ENCODE results near the gene PPP1R12A. TPM values are rescaled to one million over a fixed set of nuclear protein-coding genes. Genes with fewer than 3 reads are reported as not detected.

The PPP1R12A gene
- 100 to 1,000 TPM; 100 to 121 (median 113) TPM for total RNA-seq

DNA sequence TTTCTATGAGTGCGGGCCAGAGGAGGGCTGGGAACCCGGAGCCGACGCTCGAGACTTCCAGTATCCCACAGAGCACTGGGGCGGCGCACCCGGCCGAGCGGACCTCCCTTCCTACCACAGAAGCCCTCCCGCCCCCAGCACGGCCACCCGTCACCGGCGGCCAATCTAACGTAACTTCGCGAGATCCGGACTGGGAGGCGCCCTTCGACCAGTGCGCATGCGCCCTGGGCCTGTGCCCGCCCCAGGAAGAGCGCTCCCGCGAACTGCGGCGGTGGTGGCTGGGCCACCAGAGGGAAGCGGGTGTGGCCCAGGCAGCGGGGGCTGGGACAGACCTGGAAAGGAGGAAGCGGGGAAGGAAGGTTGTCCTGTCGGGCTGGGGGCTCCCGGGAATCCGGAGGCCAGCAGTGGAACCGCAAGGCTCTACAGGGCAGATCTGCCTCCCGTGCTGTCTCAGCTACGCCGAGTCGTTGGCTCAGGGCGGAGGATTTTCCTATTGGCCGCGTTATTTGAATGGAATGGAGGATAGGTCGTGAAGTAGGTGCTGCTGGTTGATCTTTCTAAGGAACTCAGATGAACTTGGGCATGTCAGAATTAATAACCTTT, at the start of gene PPP1R12A:
TSS of gene PPP1R12A (minus strand) at position 77 of the 603 bp plus-strand sequence. CDS start 166 bp downstream, outside the sequence.
- Histone ChIP-seq H3K4me3 (peak within 1 kb of the TSS; percentile 76 to 96 (median 87)), H3K4me1 (peaks cover 10 to 48% (median 20%) of the 10 kb centered on the region in 4 donors)
- WGBS, 2 donors (ENCODE audit: low coverage in 1 of 2), result 0% methylated on average over 44 of the region's 44 CpGs; no CpG with 5 or more reads in 1 of the 2 donors

GRCh38 chr12:79983986-79984620, 49.2 kb upstream of the PPP1R12A start:
- intact Hi-C loops (cut with DNase I; ENCODE audit: low total_unique reads), result no loop called here

More for the DNA sequence above, at the start of gene PPP1R12A:
- TF ChIP-seq POLR2A (IDR thresholded peaks at IDR 0.05) (peak; percentile 99), EP300 (IDR thresholded peaks at IDR 0.05; ENCODE audit: low read depth) (no peak), POLR2AphosphoS5 (IDR thresholded peaks at IDR 0.05) (peak; percentile 98 to 99 (median 99))
- TF ChIP-seq, protein P1, sequence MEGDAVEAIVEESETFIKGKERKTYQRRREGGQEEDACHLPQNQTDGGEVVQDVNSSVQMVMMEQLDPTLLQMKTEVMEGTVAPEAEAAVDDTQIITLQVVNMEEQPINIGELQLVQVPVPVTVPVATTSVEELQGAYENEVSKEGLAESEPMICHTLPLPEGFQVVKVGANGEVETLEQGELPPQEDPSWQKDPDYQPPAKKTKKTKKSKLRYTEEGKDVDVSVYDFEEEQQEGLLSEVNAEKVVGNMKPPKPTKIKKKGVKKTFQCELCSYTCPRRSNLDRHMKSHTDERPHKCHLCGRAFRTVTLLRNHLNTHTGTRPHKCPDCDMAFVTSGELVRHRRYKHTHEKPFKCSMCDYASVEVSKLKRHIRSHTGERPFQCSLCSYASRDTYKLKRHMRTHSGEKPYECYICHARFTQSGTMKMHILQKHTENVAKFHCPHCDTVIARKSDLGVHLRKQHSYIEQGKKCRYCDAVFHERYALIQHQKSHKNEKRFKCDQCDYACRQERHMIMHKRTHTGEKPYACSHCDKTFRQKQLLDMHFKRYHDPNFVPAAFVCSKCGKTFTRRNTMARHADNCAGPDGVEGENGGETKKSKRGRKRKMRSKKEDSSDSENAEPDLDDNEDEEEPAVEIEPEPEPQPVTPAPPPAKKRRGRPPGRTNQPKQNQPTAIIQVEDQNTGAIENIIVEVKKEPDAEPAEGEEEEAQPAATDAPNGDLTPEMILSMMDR (IDR thresholded peaks at IDR 0.05), result peak in 3 of 5 experiments; percentile 13 to 50 (median 18)
- Histone ChIP-seq H3K27ac (peak within 1 kb of the TSS; percentile 96 to 99 (median 97)), H3K36me3 (no peaks in the 10 kb centered on the region), H3K9me3 (no peaks in the 10 kb centered on the region), H3K27me3 (no peaks in the 10 kb centered on the region)
- in situ Hi-C loops (cut with MboI; ENCODE audit: low pct_ligation_motif_present in 1 of 4, low pct_unique_long_range_greater_than_20kb in 1 of 4, low sequenced_read_pairs in 3 of 4) (no loop called here), intact Hi-C loops (cut with DNase I; ENCODE audit: low total_unique reads) (loop anchor here (10.0 kb wide), 1 partner anchor 120 kb away; no protein-coding TSS in a partner anchor)
- DNase-seq, result peak; percentile 97

GRCh38 chr12:79983492-79983891, 48.6 kb upstream of the PPP1R12A start:
- no peak overlapping the region for H3K27ac ChIP-seq
- H3K27me3 ChIP-seq, result no peaks in the 10 kb centered on the region
- intact Hi-C loops (cut with DNase I; ENCODE audit: low total_unique reads), result no loop called here
- WGBS, 2 donors (ENCODE audit: low coverage in 1 of 2), result 50 to 90% methylated on average over 2 of the region's 2 CpGs
- no peaks in the 10 kb centered on the region for H3K4me1 ChIP-seq
- in situ Hi-C loops (cut with MboI; ENCODE audit: low pct_ligation_motif_present in 1 of 4, low pct_unique_long_range_greater_than_20kb in 1 of 4, low sequenced_read_pairs in 3 of 4), result no loop called here
- TF ChIP-seq POLR2AphosphoS5 (IDR thresholded peaks at IDR 0.05) (no peak), EP300 (IDR thresholded peaks at IDR 0.05; ENCODE audit: low read depth) (no peak), POLR2A (IDR thresholded peaks at IDR 0.05) (no peak)
- TF ChIP-seq, protein P1 (IDR thresholded peaks at IDR 0.05), result no peak
- H3K9me3 ChIP-seq, result no peaks in the 10 kb centered on the region
- H3K36me3 ChIP-seq, result no peaks in the 10 kb centered on the region
- H3K4me3 ChIP-seq, result no peak overlapping the region
- DNase-seq, result no peak

More at GRCh38 chr12:79983986-79984620, 49.2 kb upstream of the PPP1R12A start:
- H3K4me1 ChIP-seq, result no peaks in the 10 kb centered on the region
- DNase-seq, result no peak
- H3K4me3 ChIP-seq, result no peak overlapping the region
- H3K9me3 ChIP-seq, result no peaks in the 10 kb centered on the region
- no peak overlapping the region for H3K27ac ChIP-seq
- TF ChIP-seq POLR2A (IDR thresholded peaks at IDR 0.05) (no peak), EP300 (IDR thresholded peaks at IDR 0.05; ENCODE audit: low read depth) (no peak), POLR2AphosphoS5 (IDR thresholded peaks at IDR 0.05) (no peak)
- TF ChIP-seq, protein P1 (IDR thresholded peaks at IDR 0.05), result no peak
- in situ Hi-C loops (cut with MboI; ENCODE audit: low pct_ligation_motif_present in 1 of 4, low pct_unique_long_range_greater_than_20kb in 1 of 4, low sequenced_read_pairs in 3 of 4), result no loop called here
- H3K27me3 ChIP-seq, result no peaks in the 10 kb centered on the region
- WGBS, 2 donors (ENCODE audit: low coverage in 1 of 2), result 80 to 84% methylated on average over 6 of the region's 6 CpGs
- no peaks in the 10 kb centered on the region for H3K36me3 ChIP-seq

Measured in transverse colon (tissue), 4 donors.